HG02571 (cell line): ENCODE measurements around the gene PON2.

Experiments used
- ATAC-seq: cut with Tn5 transposase; IDR thresholded peaks from one replicate; pipeline ENCODE4 v1.9.1; 2021; ENCODE audit warnings: mild to moderate bottlenecking, moderate library complexity; ENCODE audit not compliant: unreplicated experiment

PON2 gene

DNA sequence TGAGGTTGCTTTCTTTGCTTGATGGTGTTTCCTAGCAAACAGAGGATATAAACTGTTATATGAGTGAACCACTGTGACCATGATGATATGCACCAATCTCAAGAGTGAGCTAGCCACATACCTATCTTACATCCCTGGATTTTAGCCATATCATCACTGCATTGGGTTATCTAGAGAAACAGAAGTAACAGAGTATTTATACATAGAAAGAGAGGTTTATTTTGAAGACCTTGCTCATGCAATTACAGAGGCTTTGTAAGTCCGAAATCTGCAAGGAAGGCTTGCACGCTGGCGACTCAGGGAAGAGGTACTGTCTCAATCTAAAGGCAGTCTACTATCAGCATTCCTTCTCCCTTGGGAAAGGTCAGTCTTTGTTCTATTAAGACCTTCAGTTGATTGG is 11.8 kb upstream of the PON2 start:
- ATAC-seq = no peak

DNA sequence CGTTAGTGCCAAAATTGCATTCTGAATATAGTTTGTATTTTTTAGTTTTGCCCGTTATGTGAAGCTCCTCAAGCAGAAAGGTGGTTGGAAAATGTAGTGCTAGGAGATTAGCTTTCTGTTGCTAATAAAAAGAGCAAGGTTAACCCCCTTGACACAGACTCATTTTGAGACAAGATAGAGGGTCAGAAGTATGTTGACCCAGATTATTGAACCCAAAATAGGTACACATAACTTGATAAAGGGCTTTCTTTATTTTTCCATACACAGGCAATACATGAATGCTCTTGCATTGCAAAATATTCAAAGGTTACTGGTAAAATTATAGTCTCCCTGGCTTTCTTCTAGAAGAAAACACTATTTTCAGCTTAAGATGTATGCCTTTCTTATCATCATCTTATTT is 10.0 kb upstream of the PON2 start:
- ATAC-seq = no peak

DNA sequence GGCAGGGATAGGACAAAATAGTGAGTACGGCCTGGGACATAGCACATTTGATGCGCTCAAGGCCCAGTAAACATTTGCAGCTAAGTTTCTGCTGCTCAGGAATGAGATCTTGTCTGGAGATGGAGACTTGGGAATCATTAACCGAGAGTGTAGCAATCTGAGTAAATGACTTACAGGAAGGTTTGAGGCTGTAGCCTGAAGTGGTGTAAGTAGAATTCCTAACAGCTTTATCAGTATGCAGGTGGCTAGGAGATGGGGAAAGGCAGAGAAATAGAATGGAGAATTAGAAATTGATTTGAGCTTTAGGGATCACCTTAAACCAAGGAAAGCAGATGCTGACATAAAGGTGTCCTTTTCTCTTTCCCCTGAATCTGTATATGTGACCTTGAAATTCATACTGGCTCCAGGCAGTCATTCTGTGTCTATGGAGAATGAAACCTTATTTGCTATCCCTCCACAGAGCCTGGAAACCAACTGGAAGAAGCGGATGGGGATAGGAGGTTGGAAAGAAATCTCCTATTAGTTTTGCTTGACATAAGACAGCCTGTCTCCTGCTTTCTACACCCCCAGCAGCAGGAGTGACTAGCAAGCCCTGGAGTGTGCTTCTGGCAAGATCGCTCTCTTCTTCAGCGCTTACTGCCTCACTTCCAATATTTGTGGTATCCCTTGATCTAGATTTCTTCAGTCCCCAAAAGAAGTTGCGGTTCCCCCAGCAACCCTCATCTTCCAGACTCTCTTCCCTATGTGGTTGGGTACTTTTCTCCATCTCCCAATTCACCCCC is 6.4 kb upstream of the PON2 start:
- ATAC-seq = no peak

DNA sequence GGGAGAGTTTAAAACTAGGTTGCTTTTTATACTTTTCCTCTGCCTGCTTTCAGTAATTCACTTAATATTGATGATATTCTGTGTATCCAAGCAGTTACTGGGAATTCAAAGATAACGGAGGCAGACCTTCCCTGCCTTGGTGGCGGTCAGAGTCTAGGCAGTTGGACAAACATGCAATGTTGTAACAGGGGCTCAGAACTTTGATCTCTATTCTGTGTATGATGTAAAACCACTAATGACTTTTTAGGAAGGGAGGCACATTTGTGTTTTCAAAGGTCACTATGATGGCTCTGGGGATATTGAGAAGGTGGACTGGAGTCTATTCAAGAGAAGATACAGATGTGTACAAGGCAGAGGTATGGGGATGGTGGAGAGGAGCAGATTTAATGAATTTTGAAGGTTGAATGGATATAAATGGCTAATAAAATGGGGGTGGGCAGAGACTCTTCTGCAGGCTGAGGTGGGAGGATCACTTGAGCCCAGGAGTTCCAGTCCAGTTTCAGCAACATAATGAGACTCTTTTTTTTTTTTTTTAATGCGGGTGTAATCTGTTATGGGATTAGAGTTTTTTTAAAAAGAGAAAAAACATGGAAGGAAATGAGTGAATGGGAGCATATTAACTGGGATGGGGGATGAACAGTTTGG is 5.7 kb upstream of the PON2 start:
- no peak for ATAC-seq

DNA sequence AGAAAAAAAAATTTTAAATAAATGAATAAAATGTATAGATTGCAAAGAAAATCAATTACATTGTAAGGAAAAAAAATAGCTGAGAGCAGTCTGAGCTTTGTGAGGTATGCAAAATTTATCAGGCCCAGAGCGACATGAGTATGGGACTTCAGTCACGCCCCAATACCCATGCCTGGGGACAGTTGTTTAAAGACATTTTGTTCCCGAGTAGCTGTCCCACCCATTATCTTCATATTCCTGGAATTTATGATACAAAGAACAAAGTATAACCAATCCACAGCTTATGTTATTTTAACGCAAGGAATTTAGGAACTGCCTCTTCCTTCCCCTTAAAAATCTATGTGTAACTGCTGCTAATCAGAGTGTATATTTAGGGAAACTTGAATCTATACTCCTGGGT is 1.6 kb upstream of the PON2 start:
- no peak for ATAC-seq

DNA sequence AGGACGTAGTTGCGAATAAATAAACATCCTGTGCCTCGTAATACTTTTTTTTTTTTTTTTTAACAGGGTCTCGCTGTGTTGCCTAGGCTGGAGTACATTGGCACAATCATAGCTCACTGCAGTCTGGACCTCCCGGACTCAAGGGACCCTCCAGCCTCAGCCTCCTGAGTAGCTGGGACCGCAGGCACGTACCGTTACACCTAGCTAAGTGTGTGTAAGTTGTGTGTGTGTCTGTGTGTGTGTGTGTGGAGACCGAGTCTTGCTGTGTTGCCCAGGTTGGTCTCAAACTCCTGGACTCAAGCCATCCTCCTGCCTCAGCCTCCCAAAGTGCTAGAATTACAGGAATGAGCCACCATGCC is 573 bp upstream of the PON2 start:
- ATAC-seq = no peak

DNA sequence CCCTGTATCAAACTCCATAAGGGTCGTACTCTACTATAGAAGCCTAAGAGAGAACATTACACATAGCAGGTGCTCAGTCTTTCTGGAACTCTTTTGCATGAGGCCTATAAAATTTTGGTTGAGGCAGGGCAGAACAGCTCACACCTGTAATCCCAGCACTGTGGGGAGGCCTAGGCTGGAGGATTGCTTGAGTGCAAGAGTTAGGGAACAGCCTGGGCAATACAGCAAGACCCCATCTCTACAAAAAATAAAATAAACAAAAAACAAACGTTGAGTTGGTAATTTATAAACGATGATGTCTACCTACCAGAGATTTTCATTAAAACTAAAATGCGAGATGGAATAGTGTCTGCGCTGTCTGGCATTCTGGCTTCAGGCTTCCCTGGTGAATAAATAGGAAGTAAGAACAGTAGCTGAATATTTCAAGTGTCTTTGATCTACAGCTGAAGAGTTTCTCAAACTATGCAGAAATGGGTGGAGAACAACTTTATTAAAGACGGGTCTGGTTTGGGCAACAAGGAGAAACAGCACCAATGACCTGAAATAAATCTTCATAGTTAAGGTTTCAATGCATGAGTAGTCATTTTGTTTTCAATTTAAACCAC is 774 bp downstream of the PON2 start:
- no peak for ATAC-seq

DNA sequence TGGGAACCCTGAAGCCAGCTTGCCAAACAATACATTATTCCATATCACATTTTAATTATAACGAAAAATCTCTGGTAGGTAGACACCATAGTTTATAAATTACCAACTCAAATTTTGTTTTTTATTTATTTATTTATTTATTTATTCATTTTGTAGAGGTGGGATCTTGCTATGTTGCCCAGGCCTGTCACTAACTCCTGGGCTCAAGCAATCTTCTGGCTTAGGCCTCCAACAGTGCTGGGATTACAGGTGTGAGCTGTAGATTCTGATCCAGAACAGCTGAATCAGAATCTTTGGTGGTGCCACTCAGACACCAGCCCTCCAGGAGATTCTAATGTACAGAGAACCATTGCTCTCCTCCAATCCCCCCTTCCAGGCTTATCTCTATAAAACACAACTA is 1.7 kb downstream of the PON2 start:
- ATAC-seq = no peak

DNA sequence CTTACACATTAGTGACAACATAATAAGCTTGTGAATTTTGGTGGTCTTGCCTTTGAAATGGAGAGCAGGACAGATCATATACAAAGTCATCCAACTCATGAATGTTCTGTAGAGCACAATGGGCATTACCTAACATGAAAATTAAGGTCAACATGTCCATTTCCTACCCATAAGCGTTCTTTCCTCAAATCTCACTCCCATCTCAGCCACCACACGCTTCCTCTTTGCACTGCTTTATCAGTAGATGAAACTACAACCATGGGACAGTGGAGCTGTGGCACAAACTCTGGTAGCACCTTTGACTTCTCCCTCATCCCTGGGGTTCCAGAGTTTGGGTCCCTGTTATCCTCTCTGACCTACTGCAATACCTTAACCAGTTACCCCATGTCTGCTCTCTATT is 2.2 kb downstream of the PON2 start:
- ATAC-seq = no peak

DNA sequence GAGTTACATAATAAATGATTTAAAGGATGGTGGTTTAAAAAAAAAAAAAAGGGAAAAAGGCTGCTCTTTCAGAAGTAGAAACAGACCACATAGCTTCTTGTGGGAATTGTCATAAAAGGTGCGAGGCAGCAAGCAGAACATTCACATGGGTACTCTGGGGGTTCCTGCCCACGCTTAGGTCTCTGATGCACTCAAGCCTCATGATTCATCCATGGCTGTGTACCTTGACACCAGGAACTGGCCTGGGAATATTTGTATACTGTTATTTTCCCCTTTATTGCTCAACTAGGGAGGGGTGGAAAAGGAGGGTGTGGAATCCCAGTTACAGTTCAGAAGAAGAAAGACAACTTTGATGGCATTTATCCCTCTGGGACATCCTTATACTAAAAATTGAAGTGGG is 4.0 kb downstream of the PON2 start:
- no peak for ATAC-seq

DNA sequence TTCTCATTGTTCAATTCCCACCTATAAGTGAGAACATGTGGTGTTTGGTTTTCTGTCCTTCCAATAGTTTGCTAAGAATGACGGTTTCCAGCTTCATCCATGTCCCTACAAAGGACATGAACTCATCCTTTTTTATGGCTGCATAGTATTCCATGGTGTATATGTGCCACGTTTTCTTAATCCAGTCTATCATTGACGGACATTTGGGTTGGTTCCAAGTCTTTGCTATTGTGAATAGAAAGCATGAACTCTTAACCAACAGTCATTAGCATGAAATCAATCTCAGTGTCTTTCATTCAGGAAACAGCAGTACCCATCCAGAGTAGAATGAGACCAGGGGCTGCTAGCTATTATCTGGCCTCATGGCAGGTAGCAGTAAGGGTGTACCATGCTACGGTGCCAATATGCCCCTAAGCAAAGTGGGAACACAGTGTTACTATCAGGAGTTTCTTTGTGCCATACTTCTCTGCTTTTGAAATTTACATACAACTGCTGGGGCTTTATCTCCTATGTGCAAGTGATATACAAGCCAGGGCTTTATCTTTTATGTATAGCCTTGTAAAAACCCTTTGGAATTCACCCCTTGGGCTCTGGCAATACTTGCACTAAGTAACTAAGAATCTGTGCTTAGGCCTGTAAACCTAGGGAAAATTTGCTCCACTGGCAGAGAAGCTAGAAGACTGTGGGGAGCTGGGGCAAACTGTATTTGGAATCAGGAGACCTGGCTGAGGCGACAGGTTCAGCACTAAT is 5.4 kb downstream of the PON2 start:
- ATAC-seq = no peak

DNA sequence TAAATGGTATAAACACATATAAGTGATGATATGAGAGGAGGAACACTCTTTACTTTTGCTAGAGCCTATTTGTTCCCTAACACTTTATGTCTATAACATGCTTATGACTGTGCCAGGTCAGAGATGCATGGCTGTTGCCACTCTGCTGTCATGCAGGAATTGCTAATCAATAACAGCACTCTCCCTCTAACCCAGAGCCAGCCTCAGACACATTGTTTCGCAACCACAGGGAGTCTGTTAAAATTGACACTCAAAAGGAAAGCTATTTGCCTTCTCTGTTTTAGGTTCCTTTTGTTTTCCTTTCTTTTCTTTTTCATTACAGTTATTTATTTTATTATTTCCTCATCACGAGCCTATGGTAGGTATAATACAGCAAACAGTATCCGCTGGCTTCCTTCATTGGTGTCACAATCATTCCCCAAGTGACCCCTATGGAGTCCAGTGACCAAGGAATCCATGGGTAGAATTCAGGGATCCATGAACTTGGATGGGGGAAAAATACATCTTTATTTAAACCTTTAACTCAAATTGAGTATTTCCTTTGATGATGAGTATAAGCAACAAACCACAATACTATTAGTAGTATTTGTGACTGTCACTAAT is 6.8 kb downstream of the PON2 start:
- ATAC-seq = no peak

DNA sequence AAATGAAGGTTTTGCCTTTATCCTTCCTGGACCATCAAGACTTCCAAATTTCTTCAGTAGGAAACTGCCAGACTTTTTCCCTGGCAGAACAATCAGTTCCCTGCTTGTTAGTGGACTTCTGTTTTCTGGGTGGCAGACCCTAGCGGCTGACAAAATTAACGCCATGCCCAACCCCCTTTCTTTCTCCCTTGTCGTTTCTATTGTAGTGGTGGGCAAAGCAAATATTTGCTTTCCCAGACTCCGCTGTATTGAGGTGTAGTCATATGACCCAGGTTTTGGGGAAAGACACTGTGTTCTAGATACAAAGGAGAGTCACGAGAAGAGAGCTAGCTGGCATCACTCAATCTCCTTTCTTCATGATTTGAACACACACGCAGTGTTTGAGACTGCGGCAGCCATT is 7.7 kb downstream of the PON2 start:
- no peak for ATAC-seq

DNA sequence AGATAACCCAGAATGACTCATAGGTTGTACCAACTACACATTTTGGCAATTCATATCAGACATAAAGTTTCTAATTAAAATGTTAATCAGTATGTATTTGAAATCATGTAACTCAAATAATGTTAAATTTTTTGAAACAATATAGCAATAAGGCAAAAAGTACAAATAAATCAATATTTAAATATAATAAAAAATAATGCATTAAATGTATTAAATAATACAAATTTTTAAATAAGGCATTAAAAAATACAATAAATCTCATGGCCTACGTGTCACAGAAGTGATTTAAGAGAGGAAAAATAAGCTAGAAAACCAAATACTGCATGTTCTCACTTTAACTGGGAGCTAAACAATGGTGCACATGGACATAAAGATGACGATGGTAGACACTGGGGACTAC is 9.1 kb downstream of the PON2 start:
- ATAC-seq = no peak

DNA sequence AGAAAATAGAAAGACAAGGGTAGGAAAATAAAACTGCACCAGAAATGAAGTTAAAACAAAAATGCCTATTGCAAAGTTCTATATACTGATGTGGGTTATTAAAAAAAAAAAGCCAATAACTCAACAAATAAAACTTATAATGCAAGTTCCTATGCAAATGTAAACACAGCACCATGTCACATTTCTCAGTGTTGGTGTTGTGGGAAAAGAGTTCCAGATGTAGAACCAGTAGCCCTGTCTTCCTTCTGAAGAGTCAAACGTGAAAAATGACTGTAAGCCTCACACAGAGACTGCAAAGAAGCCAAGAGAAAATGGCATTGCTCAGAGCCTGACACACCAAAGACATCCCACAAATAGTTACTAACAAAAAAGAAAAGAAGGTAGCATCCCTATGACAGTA is 10.1 kb downstream of the PON2 start:
- ATAC-seq = no peak

DNA sequence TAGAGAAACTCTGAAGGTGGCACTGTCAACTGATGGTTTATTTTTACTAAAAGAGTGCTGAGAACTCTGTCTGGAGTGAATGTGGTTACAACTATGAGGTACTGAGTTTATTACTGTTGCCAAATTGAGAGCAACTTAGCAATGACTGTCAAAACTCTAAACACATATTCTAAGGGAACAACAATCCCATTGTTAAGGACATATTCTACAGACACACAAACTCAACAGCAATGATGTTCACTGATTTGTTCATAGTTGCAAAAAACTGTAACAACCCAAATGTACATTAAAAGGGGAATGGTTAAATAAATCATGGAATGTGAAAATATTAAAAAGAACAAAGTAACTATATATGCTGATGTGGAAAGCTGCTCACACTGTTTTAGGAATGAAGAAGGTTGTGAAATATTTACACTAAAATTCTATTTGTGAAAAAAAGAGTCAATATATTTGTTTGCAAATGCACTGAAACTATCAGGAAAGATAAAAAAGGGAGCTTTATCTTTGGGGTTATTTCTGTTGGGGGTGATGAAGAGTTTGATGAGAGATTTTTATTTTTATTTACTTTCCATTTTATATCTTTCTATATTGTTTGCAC is 12.9 kb downstream of the PON2 start:
- ATAC-seq = no peak

DNA sequence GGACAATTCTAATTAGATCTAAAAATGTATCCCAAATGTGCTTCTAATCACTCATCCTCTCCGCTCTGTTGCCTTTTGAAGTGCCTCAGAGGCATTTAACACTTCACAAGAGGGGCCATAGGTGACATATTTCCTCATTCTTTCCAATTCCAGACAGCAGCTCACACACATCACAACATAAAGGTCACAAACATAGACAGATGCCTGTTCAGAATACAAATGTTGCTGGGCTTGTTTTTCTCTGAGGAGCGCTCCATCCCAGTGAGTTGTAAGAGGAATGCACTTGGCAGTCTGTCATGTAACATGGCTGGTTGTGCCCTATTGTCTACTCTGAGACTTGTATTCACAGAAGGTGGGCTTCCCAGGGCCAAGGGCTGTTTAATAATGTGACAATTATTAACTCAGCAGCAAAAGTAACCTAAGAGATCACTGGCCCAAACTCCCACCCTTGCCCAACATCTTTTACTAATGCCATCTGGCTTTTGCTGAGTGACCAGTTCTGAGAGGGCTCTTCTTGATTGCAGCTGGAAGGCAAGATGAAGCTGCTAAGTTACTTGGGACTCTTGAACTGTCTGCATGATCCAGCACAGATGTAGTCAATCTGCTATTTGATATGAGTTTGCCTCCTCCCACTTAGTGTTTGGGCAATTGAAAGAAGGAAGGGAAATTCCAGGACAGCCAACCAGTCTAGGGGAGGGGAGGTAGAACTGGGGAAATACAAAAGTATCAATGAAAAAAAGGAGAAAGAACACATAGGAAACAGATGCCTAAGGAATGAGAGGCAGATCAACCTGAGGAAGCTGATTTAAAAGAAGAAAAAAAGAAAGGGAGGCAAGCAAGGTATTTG is 13.6 kb downstream of the PON2 start:
- no peak for ATAC-seq

DNA sequence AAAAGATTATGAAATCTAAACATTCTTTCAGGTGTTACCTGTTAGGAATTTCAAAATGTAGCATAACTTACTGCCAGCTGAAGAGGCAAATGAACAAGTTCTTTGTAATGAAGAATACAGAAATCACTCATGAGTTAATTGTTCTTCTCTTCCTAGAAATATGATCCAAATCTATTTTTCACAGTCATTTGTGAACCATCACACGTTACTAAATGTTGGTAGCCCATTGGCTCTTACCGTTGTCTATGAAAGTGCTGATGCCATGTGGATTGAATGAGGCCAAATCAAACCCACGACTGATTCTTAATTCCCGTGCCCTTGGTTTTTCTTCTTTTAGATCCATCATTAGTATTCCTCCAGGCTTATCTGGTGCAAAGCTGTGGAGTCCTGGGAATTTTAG is 22.8 kb downstream of the PON2 start:
- ATAC-seq = no peak

DNA sequence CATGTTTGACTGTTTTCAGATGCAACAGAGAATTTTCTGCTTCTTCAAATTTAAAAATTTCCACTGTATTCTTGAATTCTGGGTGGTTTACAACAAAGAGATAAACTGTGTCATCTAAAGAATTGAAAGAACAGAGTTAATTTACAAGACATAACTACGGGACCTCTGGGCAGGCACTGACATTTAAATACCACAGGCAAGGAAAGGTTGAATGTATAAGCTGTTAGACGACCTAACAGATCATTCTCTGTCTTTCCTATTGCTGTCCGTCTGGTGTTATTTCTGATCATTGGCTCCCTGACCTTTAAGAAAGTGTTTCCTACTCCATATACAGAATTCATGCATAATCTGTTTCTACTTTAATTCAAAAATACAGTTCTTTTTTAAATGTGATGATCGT is 23.2 kb downstream of the PON2 start:
- ATAC-seq = no peak

DNA sequence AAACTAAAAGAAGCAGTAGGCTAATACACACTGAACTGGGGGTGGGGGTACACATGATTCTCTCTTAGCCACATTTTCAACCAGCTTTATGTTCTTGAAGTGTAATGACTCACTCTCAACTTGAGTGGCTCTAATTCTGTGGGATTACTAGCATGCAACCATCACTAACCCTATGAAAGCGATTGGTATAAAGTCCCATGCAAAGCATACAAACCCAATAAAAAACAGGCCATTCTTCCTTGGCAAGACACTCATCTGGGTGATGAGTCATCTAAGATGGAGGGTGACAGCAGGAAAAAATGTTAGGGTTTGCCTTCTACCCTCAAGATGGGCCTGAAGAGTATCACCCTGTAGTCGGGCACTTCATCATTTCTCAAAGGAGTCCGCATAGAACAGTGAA is 23.8 kb downstream of the PON2 start:
- ATAC-seq = no peak
